ENCODE data around the gene SUSD1.

The SUSD1 gene

DNA sequence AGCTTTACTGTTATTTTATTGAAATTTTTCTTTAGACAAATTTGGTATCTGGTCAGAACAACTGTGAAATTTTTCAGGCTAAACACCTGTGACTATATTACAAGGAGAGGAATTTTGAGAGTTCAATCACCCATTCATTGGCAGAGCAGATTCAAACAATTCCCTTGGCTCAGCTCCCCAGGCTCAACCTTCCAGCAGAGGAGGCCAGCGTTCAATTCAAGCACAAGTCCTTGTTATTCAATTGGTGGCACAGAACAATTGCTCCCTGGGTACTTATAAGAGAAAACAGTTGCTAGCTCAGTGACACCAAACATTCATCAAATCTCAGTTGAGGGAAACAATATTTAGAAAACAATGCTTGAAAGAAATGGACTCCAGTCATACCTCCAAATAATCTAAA is 83.3 kb downstream of the SUSD1 start:
- 67% methylated on average over 1 of the region's 1 CpG for WGBS
- Histone ChIP-seq H3K4me2 (ENCODE audit: low read length, poor library complexity, severe bottlenecking) (no peak overlapping the region), H4K8ac (ENCODE audit: low read length) (no peak overlapping the region)

GRCh38 chr9:112087506-112087905 is 87.6 kb downstream of the SUSD1 start:
- H3K9ac ChIP-seq (ENCODE audit: low read length): no peak overlapping the region
- H3K36me3 ChIP-seq (ENCODE audit: control insufficient read depth in 1 of 2, insufficient read depth in 2 of 2, low read depth in 1 of 2, low read length in 2 of 2): peaks cover 0 to 9% of the 10 kb centered on the region in 2 experiments
- no peak overlapping the region for H4K91ac ChIP-seq (ENCODE audit: low read length)
- no peak overlapping the region for H4K8ac ChIP-seq (ENCODE audit: low read length)
- H3K79me1 ChIP-seq (replicated peaks; ENCODE audit: low read length, poor library complexity, severe bottlenecking): peaks cover 3% of the 10 kb centered on the region
- no peak overlapping the region for H3K4ac ChIP-seq (ENCODE audit: low read depth in 1 of 2, low read length in 2 of 2)
- H3K23ac ChIP-seq (ENCODE audit: low read length in 2 of 2): no peak overlapping the region
- no peak overlapping the region for H2AK5ac ChIP-seq (ENCODE audit: low read length, severe bottlenecking)
- no peak overlapping the region for H2AFZ ChIP-seq (ENCODE audit: low read depth, low read length)
- no peaks in the 10 kb centered on the region for H3K4me1 ChIP-seq (ENCODE audit: control insufficient read depth, insufficient read depth, low read depth, low read length)
- no peak overlapping the region for H2BK5ac ChIP-seq (ENCODE audit: low read depth, low read length, poor library complexity, severe bottlenecking)
- H3K27ac ChIP-seq (ENCODE audit: low read length, poor library complexity, severe bottlenecking): no peak overlapping the region
- no peak overlapping the region for H3K4me3 ChIP-seq (ENCODE audit: insufficient read depth in 1 of 2, low read depth in 1 of 2, low read length in 2 of 2)
- no peak overlapping the region for H3K4me2 ChIP-seq (ENCODE audit: low read length, poor library complexity, severe bottlenecking)
- DNase-seq: no peak
- H3K9me3 ChIP-seq (ENCODE audit: control insufficient read depth, low read length): no peaks in the 10 kb centered on the region
- H2BK15ac ChIP-seq (ENCODE audit: low read depth, poor library complexity, severe bottlenecking): no peak overlapping the region
- H3K18ac ChIP-seq (ENCODE audit: low read depth in 1 of 2, low read length in 2 of 2): no peak overlapping the region
- H3K14ac ChIP-seq (ENCODE audit: low read length in 2 of 2): no peak overlapping the region
- no peaks in the 10 kb centered on the region for H3K27me3 ChIP-seq (ENCODE audit: control insufficient read depth in 1 of 2, insufficient read depth in 1 of 2, low read length in 2 of 2)
- no peak overlapping the region for H2BK120ac ChIP-seq (ENCODE audit: low read depth, low read length)
- H2BK12ac ChIP-seq (ENCODE audit: low read length in 2 of 2): no peak overlapping the region

More for the DNA sequence above, 83.3 kb downstream of the SUSD1 start:
- H3K4ac ChIP-seq (ENCODE audit: low read depth in 1 of 2, low read length in 2 of 2): no peak overlapping the region
- no peak overlapping the region for H3K23ac ChIP-seq (ENCODE audit: low read length in 2 of 2)
- no peaks in the 10 kb centered on the region for H3K9me3 ChIP-seq (ENCODE audit: control insufficient read depth, low read length)
- H3K18ac ChIP-seq (ENCODE audit: low read depth in 1 of 2, low read length in 2 of 2): no peak overlapping the region
- no peak overlapping the region for H2BK120ac ChIP-seq (ENCODE audit: low read depth, low read length)
- H3K36me3 ChIP-seq (ENCODE audit: control insufficient read depth in 1 of 2, insufficient read depth in 2 of 2, low read depth in 1 of 2, low read length in 2 of 2): peaks cover 0 to 13% of the 10 kb centered on the region in 2 experiments
- H2AK5ac ChIP-seq (ENCODE audit: low read length, severe bottlenecking): no peak overlapping the region
- no peaks in the 10 kb centered on the region for H3K27me3 ChIP-seq (ENCODE audit: control insufficient read depth in 1 of 2, insufficient read depth in 1 of 2, low read length in 2 of 2)
- H3K9ac ChIP-seq (ENCODE audit: low read length): no peak overlapping the region
- no peak overlapping the region for H4K91ac ChIP-seq (ENCODE audit: low read length)
- H3K4me3 ChIP-seq (ENCODE audit: insufficient read depth in 1 of 2, low read depth in 1 of 2, low read length in 2 of 2): no peak overlapping the region
- no peak overlapping the region for H2BK5ac ChIP-seq (ENCODE audit: low read depth, low read length, poor library complexity, severe bottlenecking)
- H2BK15ac ChIP-seq (ENCODE audit: low read depth, poor library complexity, severe bottlenecking): no peak overlapping the region
- H3K79me1 ChIP-seq (replicated peaks; ENCODE audit: low read length, poor library complexity, severe bottlenecking): peaks cover 5% of the 10 kb centered on the region
- no peak overlapping the region for H3K14ac ChIP-seq (ENCODE audit: low read length in 2 of 2)
- no peak overlapping the region for H3K27ac ChIP-seq (ENCODE audit: low read length, poor library complexity, severe bottlenecking)
- peaks cover 2% of the 10 kb centered on the region for H3K4me1 ChIP-seq (ENCODE audit: control insufficient read depth, insufficient read depth, low read depth, low read length)
- H2BK12ac ChIP-seq (ENCODE audit: low read length in 2 of 2): no peak overlapping the region
- H2AFZ ChIP-seq (ENCODE audit: low read depth, low read length): no peak overlapping the region
- DNase-seq: no peak

GRCh38 chr9:112086627-112087026 is 88.5 kb downstream of the SUSD1 start:
- Histone ChIP-seq H3K4me3 (ENCODE audit: insufficient read depth in 1 of 2, low read depth in 1 of 2, low read length in 2 of 2) (no peak overlapping the region), H3K18ac (ENCODE audit: low read depth in 1 of 2, low read length in 2 of 2) (no peak overlapping the region), H2BK120ac (ENCODE audit: low read depth, low read length) (no peak overlapping the region), H4K91ac (ENCODE audit: low read length) (no peak overlapping the region), H3K4me1 (ENCODE audit: control insufficient read depth, insufficient read depth, low read depth, low read length) (no peaks in the 10 kb centered on the region), H3K27ac (ENCODE audit: low read length, poor library complexity, severe bottlenecking) (no peak overlapping the region), H3K4me2 (ENCODE audit: low read length, poor library complexity, severe bottlenecking) (no peak overlapping the region), H3K79me1 (replicated peaks; ENCODE audit: low read length, poor library complexity, severe bottlenecking) (peaks cover 3% of the 10 kb centered on the region), H2BK12ac (ENCODE audit: low read length in 2 of 2) (no peak overlapping the region), H3K4ac (ENCODE audit: low read depth in 1 of 2, low read length in 2 of 2) (no peak overlapping the region), H3K9me3 (ENCODE audit: control insufficient read depth, low read length) (no peaks in the 10 kb centered on the region), H3K9ac (ENCODE audit: low read length) (no peak overlapping the region), H2BK15ac (ENCODE audit: low read depth, poor library complexity, severe bottlenecking) (no peak overlapping the region), H3K23ac (ENCODE audit: low read length in 2 of 2) (no peak overlapping the region), H2AFZ (ENCODE audit: low read depth, low read length) (no peak overlapping the region), H4K8ac (ENCODE audit: low read length) (no peak overlapping the region), H2BK5ac (ENCODE audit: low read depth, low read length, poor library complexity, severe bottlenecking) (no peak overlapping the region), H2AK5ac (ENCODE audit: low read length, severe bottlenecking) (no peak overlapping the region), H3K36me3 (ENCODE audit: control insufficient read depth in 1 of 2, insufficient read depth in 2 of 2, low read depth in 1 of 2, low read length in 2 of 2) (peaks cover 0 to 9% of the 10 kb centered on the region in 2 experiments), H3K14ac (ENCODE audit: low read length in 2 of 2) (no peak overlapping the region), H3K27me3 (ENCODE audit: control insufficient read depth in 1 of 2, insufficient read depth in 1 of 2, low read length in 2 of 2) (no peaks in the 10 kb centered on the region)
- DNase-seq: peak; percentile 61
- WGBS: 87% methylated on average over 1 of the region's 2 CpGs

DNA sequence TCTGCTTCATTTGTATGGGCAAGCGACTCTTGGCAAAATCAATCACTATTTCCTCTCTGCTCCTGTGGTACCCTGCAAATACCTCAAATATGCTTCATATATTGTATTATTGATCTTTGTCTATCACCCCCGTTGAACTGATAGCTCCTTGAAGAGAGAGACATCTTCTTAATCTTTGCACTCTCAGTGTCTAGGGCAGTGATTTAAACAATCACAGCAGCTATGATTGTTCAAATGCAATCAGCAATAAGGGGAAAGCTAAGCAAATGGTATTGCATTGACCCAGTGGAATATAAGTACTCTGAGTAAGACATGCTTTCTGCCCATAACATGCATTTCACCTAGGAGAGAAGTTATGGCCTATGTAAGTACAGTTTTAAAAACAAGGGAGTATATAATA is 90.2 kb downstream of the SUSD1 start:
- H2BK5ac ChIP-seq (ENCODE audit: low read depth, low read length, poor library complexity, severe bottlenecking): no peak overlapping the region
- no peak overlapping the region for H3K23ac ChIP-seq (ENCODE audit: low read length in 2 of 2)
- 100% methylated on average over 1 of the region's 2 CpGs for WGBS

More for the DNA sequence above, 90.2 kb downstream of the SUSD1 start:
- Histone ChIP-seq H2AFZ (ENCODE audit: low read depth, low read length) (no peak overlapping the region), H2BK12ac (ENCODE audit: low read length in 2 of 2) (no peak overlapping the region), H4K91ac (ENCODE audit: low read length) (no peak overlapping the region), H3K18ac (ENCODE audit: low read depth in 1 of 2, low read length in 2 of 2) (no peak overlapping the region), H3K9me3 (ENCODE audit: control insufficient read depth, low read length) (no peaks in the 10 kb centered on the region), H4K8ac (ENCODE audit: low read length) (no peak overlapping the region), H3K4ac (ENCODE audit: low read depth in 1 of 2, low read length in 2 of 2) (no peak overlapping the region), H3K79me1 (replicated peaks; ENCODE audit: low read length, poor library complexity, severe bottlenecking) (peaks cover 6% of the 10 kb centered on the region), H3K27ac (ENCODE audit: low read length, poor library complexity, severe bottlenecking) (no peak overlapping the region), H2AK5ac (ENCODE audit: low read length, severe bottlenecking) (no peak overlapping the region), H3K9ac (ENCODE audit: low read length) (no peak overlapping the region), H3K27me3 (ENCODE audit: control insufficient read depth in 1 of 2, insufficient read depth in 1 of 2, low read length in 2 of 2) (no peaks in the 10 kb centered on the region), H2BK120ac (ENCODE audit: low read depth, low read length) (no peak overlapping the region), H3K4me2 (ENCODE audit: low read length, poor library complexity, severe bottlenecking) (no peak overlapping the region), H3K4me1 (ENCODE audit: control insufficient read depth, insufficient read depth, low read depth, low read length) (no peaks in the 10 kb centered on the region), H2BK15ac (ENCODE audit: low read depth, poor library complexity, severe bottlenecking) (no peak overlapping the region), H3K4me3 (ENCODE audit: insufficient read depth in 1 of 2, low read depth in 1 of 2, low read length in 2 of 2) (no peak overlapping the region), H3K14ac (ENCODE audit: low read length in 2 of 2) (no peak overlapping the region), H3K36me3 (ENCODE audit: control insufficient read depth in 1 of 2, insufficient read depth in 2 of 2, low read depth in 1 of 2, low read length in 2 of 2) (peaks cover 0 to 9% of the 10 kb centered on the region in 2 experiments)
- DNase-seq: no peak
